Neural cell (in vitro differentiated cells): ENCODE measurements around the gene PDAP1. TPM values are rescaled to one million over a fixed set of nuclear protein-coding genes. Genes with fewer than 3 reads are reported as not detected.

ENCODE experiments used
- H2AFZ ChIP-seq: fragments of 200-600, 300-800 bp; sonication (generic), shearing (Covaris generic); 2 replicates; pipeline ENCODE4 v1.6.0; 2014; ENCODE audit warnings: low read depth, mild to moderate bottlenecking, antibody characterized with exemption, low read length, moderate library complexity
- H3F3A ChIP-seq: fragments of 200-600 bp; shearing (Covaris generic); 2 replicates; pipeline ENCODE4 v1.6.1; 2016; ENCODE audit warnings: mild to moderate bottlenecking, moderate library complexity, mixed read lengths, antibody characterized with exemption, low read length; ENCODE audit not compliant: insufficient read depth, poor library complexity, severe bottlenecking
- H3K27ac ChIP-seq: fragments of 200-600, 300-800 bp; sonication (generic), shearing (Covaris generic); 2 replicates; pipeline ENCODE4 v1.5.1; 2014; ENCODE audit warnings: mild to moderate bottlenecking, low read length, moderate library complexity
- H3K27me3 ChIP-seq: fragments of 300-800, 200-600 bp; sonication (generic), shearing (Covaris generic); 2 replicates; pipeline ENCODE4 v1.6.0; 2014; ENCODE audit warnings: mild to moderate bottlenecking, low read depth, low read length, moderate library complexity; ENCODE audit not compliant: insufficient read depth
- H3K36me3 ChIP-seq: fragments of 300-800, 200-600 bp; sonication (generic), shearing (Covaris generic); 2 replicates; pipeline ENCODE4 v1.5.1; 2014; ENCODE audit warnings: mild to moderate bottlenecking, antibody characterized with exemption, low read length, moderate library complexity; ENCODE audit not compliant: insufficient read depth
- H3K4me2 ChIP-seq: fragments of 300-800, 200-600 bp; sonication (generic), shearing (Covaris generic); 2 replicates; pipeline ENCODE4 v1.6.0; 2014; ENCODE audit warnings: mild to moderate bottlenecking, low read length
- H3K4me3 ChIP-seq: fragments of 300-800, 200-600 bp; sonication (generic), shearing (Covaris generic); 2 replicates; pipeline ENCODE4 v1.5.1; 2014; ENCODE audit warnings: mild to moderate bottlenecking, low read length, moderate library complexity
- H3K79me2 ChIP-seq: fragments of 200-600 bp; shearing (Covaris generic); replicated peaks from 2 replicates; pipeline ENCODE4 v1.6.0; 2014; ENCODE audit warnings: mild to moderate bottlenecking, low read length, moderate library complexity; ENCODE audit not compliant: insufficient read depth
- H3K9ac ChIP-seq: fragments of 300-800, 200-600 bp; sonication (generic), shearing (Covaris generic); 2 replicates; pipeline ENCODE4 v1.6.1; 2016; ENCODE audit warnings: mild to moderate bottlenecking, low read length, mixed read lengths
- H3K9me2 ChIP-seq: fragments of 200-600 bp; shearing (Covaris generic); 2 replicates; pipeline ENCODE4 v1.6.1; 2016; ENCODE audit warnings: mild to moderate bottlenecking, low read length, mixed read lengths; ENCODE audit not compliant: insufficient read depth
- H3K9me3 ChIP-seq: fragments of 200-600, 300-800 bp; sonication (generic), shearing (Covaris generic); 2 replicates; pipeline ENCODE4 v1.6.1; 2016; ENCODE audit warnings: mild to moderate bottlenecking, mixed run types, low read length, moderate library complexity, mixed read lengths
- H4K20me1 ChIP-seq: fragments of 200-600 bp; shearing (Covaris generic); 2 replicates; pipeline ENCODE4 v1.6.1; 2016; ENCODE audit warnings: mild to moderate bottlenecking, mixed run types; ENCODE audit not compliant: insufficient read depth
- EP300 ChIP-seq: fragments of 450-650 bp; conservative IDR thresholded peaks from 2 replicates; pipeline ENCODE4 v1.6.1; 2014; ENCODE audit warnings: antibody characterized with exemption, mild to moderate bottlenecking, moderate library complexity; ENCODE audit not compliant: poor library complexity, severe bottlenecking
- EZH2 ChIP-seq: fragments of 200-600, 300-800 bp; shearing (Covaris generic), sonication (generic); IDR thresholded peaks from 2 replicates; pipeline ENCODE4 v1.6.1; 2014; ENCODE audit warnings: antibody characterized with exemption, low read length, borderline replicate concordance, mild to moderate bottlenecking; ENCODE audit not compliant: insufficient read depth, poor library complexity, severe bottlenecking
- MXI1 ChIP-seq: fragments of 450-650 bp; conservative IDR thresholded peaks from 2 replicates; pipeline ENCODE4 v1.6.1; 2014; ENCODE audit warnings: antibody characterized with exemption, mild to moderate bottlenecking; ENCODE audit not compliant: poor library complexity, severe bottlenecking
- POLR2AphosphoS5 ChIP-seq: IDR thresholded peaks from 2 replicates; pipeline ENCODE4 v1.6.1; 2012
- RAD21 ChIP-seq: fragments of 450-650 bp; conservative IDR thresholded peaks from 2 replicates; pipeline ENCODE4 v1.6.1; 2014; ENCODE audit warnings: antibody characterized with exemption, mild to moderate bottlenecking, moderate library complexity
- SMC3 ChIP-seq: fragments of 450-650 bp; conservative IDR thresholded peaks from 2 replicates; pipeline ENCODE4 v1.6.1; 2014; ENCODE audit warnings: antibody characterized with exemption, mild to moderate bottlenecking, moderate library complexity; ENCODE audit not compliant: poor library complexity
- TAF1 ChIP-seq: IDR thresholded peaks from 2 replicates; pipeline ENCODE4 v1.6.1; 2012; ENCODE audit warnings: low read depth
- polyA plus RNA-seq: library from polyadenylated mRNA; depleted of rRNA; stranded (reverse); fragments of >200 nt; gene quantifications from 2 replicates; pipeline ENCODE4 v1.2.3, GENCODE V29; 2014
- TF ChIP-seq, protein P1 (sequence below): IDR thresholded peaks from 2 replicates; pipeline ENCODE4 v1.6.1; 2012; ENCODE audit warnings: borderline replicate concordance
- TF ChIP-seq, protein P2 (sequence below): fragments of 450-650 bp; IDR thresholded peaks from 2 replicates; pipeline ENCODE4 v1.5.1; 2014; ENCODE audit warnings: antibody characterized with exemption, mild to moderate bottlenecking, moderate library complexity; ENCODE audit not compliant: poor library complexity, severe bottlenecking

PDAP1 gene
- polyA plus RNA-seq, 1 donor from 2014 or later: 185 TPM

DNA sequence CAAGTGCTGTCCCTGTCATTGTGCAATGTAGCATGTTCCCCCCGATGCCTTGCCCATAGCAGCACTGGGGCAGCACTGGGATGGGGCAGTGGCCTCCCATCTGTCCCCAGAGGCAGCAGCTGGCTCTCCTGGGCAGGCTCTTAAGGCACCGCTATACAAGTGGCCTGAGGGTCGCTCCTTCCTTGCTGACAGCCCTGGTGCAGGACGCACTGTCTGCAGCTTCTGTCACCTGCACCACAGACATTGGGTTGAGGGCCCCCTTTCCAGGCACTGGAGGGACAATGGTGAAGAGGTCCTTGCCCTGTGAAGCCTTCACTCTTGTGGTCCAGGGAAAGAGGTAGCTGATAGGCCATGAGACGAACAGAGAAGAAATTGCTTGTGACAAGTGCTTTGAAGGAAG, 40.9 kb upstream of the PDAP1 start:
- TF ChIP-seq EP300: no peak
- no peak for TF ChIP-seq SMC3
- TF ChIP-seq, protein P1, sequence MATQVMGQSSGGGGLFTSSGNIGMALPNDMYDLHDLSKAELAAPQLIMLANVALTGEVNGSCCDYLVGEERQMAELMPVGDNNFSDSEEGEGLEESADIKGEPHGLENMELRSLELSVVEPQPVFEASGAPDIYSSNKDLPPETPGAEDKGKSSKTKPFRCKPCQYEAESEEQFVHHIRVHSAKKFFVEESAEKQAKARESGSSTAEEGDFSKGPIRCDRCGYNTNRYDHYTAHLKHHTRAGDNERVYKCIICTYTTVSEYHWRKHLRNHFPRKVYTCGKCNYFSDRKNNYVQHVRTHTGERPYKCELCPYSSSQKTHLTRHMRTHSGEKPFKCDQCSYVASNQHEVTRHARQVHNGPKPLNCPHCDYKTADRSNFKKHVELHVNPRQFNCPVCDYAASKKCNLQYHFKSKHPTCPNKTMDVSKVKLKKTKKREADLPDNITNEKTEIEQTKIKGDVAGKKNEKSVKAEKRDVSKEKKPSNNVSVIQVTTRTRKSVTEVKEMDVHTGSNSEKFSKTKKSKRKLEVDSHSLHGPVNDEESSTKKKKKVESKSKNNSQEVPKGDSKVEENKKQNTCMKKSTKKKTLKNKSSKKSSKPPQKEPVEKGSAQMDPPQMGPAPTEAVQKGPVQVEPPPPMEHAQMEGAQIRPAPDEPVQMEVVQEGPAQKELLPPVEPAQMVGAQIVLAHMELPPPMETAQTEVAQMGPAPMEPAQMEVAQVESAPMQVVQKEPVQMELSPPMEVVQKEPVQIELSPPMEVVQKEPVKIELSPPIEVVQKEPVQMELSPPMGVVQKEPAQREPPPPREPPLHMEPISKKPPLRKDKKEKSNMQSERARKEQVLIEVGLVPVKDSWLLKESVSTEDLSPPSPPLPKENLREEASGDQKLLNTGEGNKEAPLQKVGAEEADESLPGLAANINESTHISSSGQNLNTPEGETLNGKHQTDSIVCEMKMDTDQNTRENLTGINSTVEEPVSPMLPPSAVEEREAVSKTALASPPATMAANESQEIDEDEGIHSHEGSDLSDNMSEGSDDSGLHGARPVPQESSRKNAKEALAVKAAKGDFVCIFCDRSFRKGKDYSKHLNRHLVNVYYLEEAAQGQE: no peak
- TF ChIP-seq, protein P2, sequence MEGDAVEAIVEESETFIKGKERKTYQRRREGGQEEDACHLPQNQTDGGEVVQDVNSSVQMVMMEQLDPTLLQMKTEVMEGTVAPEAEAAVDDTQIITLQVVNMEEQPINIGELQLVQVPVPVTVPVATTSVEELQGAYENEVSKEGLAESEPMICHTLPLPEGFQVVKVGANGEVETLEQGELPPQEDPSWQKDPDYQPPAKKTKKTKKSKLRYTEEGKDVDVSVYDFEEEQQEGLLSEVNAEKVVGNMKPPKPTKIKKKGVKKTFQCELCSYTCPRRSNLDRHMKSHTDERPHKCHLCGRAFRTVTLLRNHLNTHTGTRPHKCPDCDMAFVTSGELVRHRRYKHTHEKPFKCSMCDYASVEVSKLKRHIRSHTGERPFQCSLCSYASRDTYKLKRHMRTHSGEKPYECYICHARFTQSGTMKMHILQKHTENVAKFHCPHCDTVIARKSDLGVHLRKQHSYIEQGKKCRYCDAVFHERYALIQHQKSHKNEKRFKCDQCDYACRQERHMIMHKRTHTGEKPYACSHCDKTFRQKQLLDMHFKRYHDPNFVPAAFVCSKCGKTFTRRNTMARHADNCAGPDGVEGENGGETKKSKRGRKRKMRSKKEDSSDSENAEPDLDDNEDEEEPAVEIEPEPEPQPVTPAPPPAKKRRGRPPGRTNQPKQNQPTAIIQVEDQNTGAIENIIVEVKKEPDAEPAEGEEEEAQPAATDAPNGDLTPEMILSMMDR: no peak
- TF ChIP-seq MXI1: no peak
- TF ChIP-seq TAF1: no peak
- no peak for TF ChIP-seq RAD21
- no peak for TF ChIP-seq POLR2AphosphoS5
- TF ChIP-seq EZH2: no peak
- no peaks in the 10 kb centered on the region for H3K9me2 ChIP-seq
- no peaks in the 10 kb centered on the region for H3K36me3 ChIP-seq
- H3K79me2 ChIP-seq: no peaks in the 10 kb centered on the region
- H2AFZ ChIP-seq: no peak overlapping the region
- H3K9ac ChIP-seq: no peak overlapping the region
- H3F3A ChIP-seq: no peaks in the 10 kb centered on the region
- no peaks in the 10 kb centered on the region for H4K20me1 ChIP-seq
- H3K9me3 ChIP-seq: no peaks in the 10 kb centered on the region
- H3K27me3 ChIP-seq: no peaks in the 10 kb centered on the region
- H3K4me3 ChIP-seq: no peak overlapping the region
- no peak overlapping the region for H3K27ac ChIP-seq
- H3K4me2 ChIP-seq: no peak overlapping the region

DNA sequence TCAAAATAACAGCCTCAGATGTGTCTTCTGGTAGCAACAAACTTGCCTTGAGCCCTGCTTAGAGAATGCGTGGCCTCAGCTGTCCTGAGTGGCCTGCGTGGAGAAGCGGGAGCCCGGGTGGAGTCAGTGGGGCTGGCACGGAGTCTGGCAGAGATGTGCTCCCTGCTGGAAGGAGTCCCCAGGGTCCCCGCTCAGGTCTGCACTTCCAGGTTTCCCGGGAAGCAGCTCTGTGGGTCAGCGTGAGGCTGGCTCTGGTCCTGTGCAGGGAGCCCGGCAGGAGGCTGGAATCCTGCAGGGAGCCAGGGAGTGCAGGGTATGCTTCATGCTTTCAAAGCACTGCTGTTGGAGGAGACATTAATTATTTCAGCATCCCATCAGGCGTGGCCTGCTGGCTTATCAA, 40.5 kb upstream of the PDAP1 start:
- Histone ChIP-seq H2AFZ (no peak overlapping the region), H3K9ac (no peak overlapping the region), H3K9me2 (no peaks in the 10 kb centered on the region), H3K4me2 (no peak overlapping the region), H3K4me3 (no peak overlapping the region), H3F3A (no peaks in the 10 kb centered on the region), H3K79me2 (no peaks in the 10 kb centered on the region), H3K27ac (no peak overlapping the region), H4K20me1 (no peaks in the 10 kb centered on the region), H3K9me3 (no peaks in the 10 kb centered on the region), H3K36me3 (no peaks in the 10 kb centered on the region), H3K27me3 (no peaks in the 10 kb centered on the region)
- TF ChIP-seq EP300: no peak
- TF ChIP-seq TAF1: no peak
- TF ChIP-seq RAD21: no peak
- no peak for TF ChIP-seq EZH2
- no peak for TF ChIP-seq POLR2AphosphoS5
- TF ChIP-seq, protein P2: no peak
- TF ChIP-seq SMC3: no peak
